Measurements from ENCODE around the gene FASN.

DNA sequence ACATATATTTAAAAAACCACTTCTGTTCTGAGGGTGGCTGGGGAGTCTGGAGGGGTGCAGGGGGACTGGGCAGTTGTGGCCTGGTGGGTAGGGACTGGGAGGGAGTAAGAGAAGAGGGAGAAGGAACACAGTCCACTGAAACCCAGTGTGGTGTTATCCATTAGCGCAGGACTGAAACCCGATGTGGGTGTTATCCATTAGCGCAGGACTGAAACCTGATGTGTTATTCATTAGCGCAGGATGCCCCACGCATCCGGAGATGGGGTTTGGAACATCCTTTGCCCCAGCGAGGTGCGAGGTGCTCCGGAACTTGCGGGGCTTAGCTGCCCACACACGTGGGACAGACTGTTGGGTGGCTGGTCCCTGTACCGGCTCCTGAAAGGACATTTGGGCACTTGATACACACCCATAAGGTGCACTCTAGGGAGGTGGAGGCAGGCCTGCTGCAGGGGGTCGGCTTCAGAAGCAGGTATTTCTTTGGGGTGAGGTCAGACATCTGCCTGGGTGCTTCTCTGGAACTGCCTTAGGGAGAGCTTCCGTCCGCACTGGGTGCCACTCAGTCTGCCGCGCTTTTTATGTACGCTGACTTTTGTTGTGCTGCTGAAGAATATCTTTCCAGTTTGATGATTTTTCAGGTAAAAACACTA is 20.3 kb upstream of the FASN start:
- TF ChIP-seq, protein P1, sequence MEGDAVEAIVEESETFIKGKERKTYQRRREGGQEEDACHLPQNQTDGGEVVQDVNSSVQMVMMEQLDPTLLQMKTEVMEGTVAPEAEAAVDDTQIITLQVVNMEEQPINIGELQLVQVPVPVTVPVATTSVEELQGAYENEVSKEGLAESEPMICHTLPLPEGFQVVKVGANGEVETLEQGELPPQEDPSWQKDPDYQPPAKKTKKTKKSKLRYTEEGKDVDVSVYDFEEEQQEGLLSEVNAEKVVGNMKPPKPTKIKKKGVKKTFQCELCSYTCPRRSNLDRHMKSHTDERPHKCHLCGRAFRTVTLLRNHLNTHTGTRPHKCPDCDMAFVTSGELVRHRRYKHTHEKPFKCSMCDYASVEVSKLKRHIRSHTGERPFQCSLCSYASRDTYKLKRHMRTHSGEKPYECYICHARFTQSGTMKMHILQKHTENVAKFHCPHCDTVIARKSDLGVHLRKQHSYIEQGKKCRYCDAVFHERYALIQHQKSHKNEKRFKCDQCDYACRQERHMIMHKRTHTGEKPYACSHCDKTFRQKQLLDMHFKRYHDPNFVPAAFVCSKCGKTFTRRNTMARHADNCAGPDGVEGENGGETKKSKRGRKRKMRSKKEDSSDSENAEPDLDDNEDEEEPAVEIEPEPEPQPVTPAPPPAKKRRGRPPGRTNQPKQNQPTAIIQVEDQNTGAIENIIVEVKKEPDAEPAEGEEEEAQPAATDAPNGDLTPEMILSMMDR (IDR thresholded peaks at IDR 0.05), result no peak
- TF ChIP-seq POLR2A (IDR thresholded peaks at IDR 0.05) (no peak), EP300 (IDR thresholded peaks at IDR 0.05) (no peak)

All from ovary (tissue), 3 donors.